Nephron progenitor cell (in vitro differentiated cells): ENCODE measurements around the gene DTX1.

Experiments
- DNase-seq: peaks from one replicate; pipeline ENCODE4 v3.0.0; 2021
- H3K27ac Mint-ChIP-seq: 2 replicates; pipeline ENCODE4 v1.8.0; 2021; ENCODE audit warnings: mild to moderate bottlenecking, moderate library complexity, mixed read lengths
- H3K27me3 Mint-ChIP-seq: 2 replicates; pipeline ENCODE4 v1.8.0; 2021; ENCODE audit warnings: mild to moderate bottlenecking, low read depth, mixed read lengths; ENCODE audit not compliant: poor library complexity
- H3K36me3 Mint-ChIP-seq: 2 replicates; pipeline ENCODE4 v1.8.0; 2021; ENCODE audit warnings: low read depth, mixed read lengths
- H3K4me1 Mint-ChIP-seq: 2 replicates; pipeline ENCODE4 v1.8.0; 2021; ENCODE audit warnings: mixed read lengths
- H3K4me3 Mint-ChIP-seq: 2 replicates; pipeline ENCODE4 v1.8.0; 2021; ENCODE audit warnings: mild to moderate bottlenecking, moderate library complexity, mixed read lengths
- H3K9me3 Mint-ChIP-seq: 2 replicates; pipeline ENCODE4 v1.8.0; 2021; ENCODE audit warnings: mild to moderate bottlenecking, moderate library complexity, mixed read lengths
- CTCF ChIP-seq: fragments of 200-600 bp; sonication (generic); IDR thresholded peaks from 2 replicates; pipeline ENCODE4 v1.5.0; 2021; ENCODE audit warnings: antibody characterized with exemption

Gene DTX1

GRCh38 chr12:113130457-113131135 lies 74.1 kb downstream of the DTX1 start:
- peak; percentile 41 for DNase-seq
- Mint-ChIP-seq H3K36me3 (no peaks in the 10 kb centered on the region), H3K27me3 (peaks cover 63% of the 10 kb centered on the region), H3K27ac (no peak overlapping the region), H3K4me1 (no peaks in the 10 kb centered on the region), H3K4me3 (no peak overlapping the region), H3K9me3 (no peaks in the 10 kb centered on the region)
- TF ChIP-seq CTCF = no peak

GRCh38 chr12:113131556-113131955 lies 75.0 kb downstream of the DTX1 start:
- Mint-ChIP-seq H3K27ac (no peak overlapping the region), H3K36me3 (no peaks in the 10 kb centered on the region), H3K9me3 (no peaks in the 10 kb centered on the region), H3K27me3 (peaks cover 72% of the 10 kb centered on the region), H3K4me1 (peaks cover 5% of the 10 kb centered on the region), H3K4me3 (no peak overlapping the region)
- no peak for DNase-seq
- TF ChIP-seq CTCF = no peak

- Mint-ChIP-seq H3K27me3 (peaks cover 74% of the 10 kb centered on the region), H3K27ac (no peak overlapping the region), H3K4me3 (no peak overlapping the region), H3K9me3 (no peaks in the 10 kb centered on the region), H3K36me3 (no peaks in the 10 kb centered on the region), H3K4me1 (peaks cover 5% of the 10 kb centered on the region)
- no peak for TF ChIP-seq CTCF
- DNase-seq = no peak
Observed at GRCh38 chr12:113133036-113133435, 76.5 kb downstream of the DTX1 start.

- TF ChIP-seq CTCF = no peak
- no peak overlapping the region for H3K27ac Mint-ChIP-seq
- H3K9me3 Mint-ChIP-seq = no peaks in the 10 kb centered on the region
- H3K36me3 Mint-ChIP-seq = no peaks in the 10 kb centered on the region
- no peak overlapping the region for H3K4me3 Mint-ChIP-seq
- H3K27me3 Mint-ChIP-seq = peaks cover 72% of the 10 kb centered on the region
- no peak for DNase-seq
- H3K4me1 Mint-ChIP-seq = peaks cover 5% of the 10 kb centered on the region
Observed at GRCh38 chr12:113133666-113134065, 77.1 kb downstream of the DTX1 start.

- no peak for DNase-seq
- Mint-ChIP-seq H3K9me3 (no peaks in the 10 kb centered on the region), H3K36me3 (no peaks in the 10 kb centered on the region), H3K4me3 (no peak overlapping the region), H3K27ac (no peak overlapping the region), H3K4me1 (peaks cover 7% of the 10 kb centered on the region), H3K27me3 (peaks cover 73% of the 10 kb centered on the region)
- no peak for TF ChIP-seq CTCF
Observed at GRCh38 chr12:113134071-113134470, 77.5 kb downstream of the DTX1 start.

- Mint-ChIP-seq H3K27me3 (peaks cover 74% of the 10 kb centered on the region), H3K27ac (no peak overlapping the region), H3K4me3 (no peak overlapping the region), H3K4me1 (peaks cover 12% of the 10 kb centered on the region), H3K9me3 (no peaks in the 10 kb centered on the region), H3K36me3 (no peaks in the 10 kb centered on the region)
- DNase-seq = no peak
- no peak for TF ChIP-seq CTCF
Observed at GRCh38 chr12:113134521-113134951, 78.0 kb downstream of the DTX1 start.
